ENCODE measurements around the gene FRMD3.

DNA sequence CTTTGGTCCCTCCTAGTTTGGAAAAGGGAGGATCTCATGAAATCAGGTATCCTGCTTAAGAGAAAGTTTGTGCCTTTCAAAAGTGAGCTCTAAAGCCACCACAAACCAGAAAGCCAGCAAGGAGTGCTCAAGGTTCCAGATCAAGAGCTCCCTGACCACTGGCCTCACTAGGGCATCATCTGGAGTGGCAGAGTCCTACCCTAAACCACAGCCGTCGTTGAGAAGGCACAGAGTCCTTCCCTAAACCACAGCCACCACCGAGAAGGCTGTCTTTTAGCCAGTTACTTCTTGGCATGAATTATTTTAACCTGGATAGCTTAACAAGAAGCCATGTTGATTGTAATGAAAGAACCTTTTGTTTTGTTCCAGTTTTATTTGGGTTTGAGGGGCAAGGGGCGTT, 102.9 kb downstream of the FRMD3 start:
- TF ChIP-seq, protein P1, sequence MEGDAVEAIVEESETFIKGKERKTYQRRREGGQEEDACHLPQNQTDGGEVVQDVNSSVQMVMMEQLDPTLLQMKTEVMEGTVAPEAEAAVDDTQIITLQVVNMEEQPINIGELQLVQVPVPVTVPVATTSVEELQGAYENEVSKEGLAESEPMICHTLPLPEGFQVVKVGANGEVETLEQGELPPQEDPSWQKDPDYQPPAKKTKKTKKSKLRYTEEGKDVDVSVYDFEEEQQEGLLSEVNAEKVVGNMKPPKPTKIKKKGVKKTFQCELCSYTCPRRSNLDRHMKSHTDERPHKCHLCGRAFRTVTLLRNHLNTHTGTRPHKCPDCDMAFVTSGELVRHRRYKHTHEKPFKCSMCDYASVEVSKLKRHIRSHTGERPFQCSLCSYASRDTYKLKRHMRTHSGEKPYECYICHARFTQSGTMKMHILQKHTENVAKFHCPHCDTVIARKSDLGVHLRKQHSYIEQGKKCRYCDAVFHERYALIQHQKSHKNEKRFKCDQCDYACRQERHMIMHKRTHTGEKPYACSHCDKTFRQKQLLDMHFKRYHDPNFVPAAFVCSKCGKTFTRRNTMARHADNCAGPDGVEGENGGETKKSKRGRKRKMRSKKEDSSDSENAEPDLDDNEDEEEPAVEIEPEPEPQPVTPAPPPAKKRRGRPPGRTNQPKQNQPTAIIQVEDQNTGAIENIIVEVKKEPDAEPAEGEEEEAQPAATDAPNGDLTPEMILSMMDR (IDR thresholded peaks at IDR 0.05): no peak
- TF ChIP-seq ZNF232 (CRISPR knock-in tag; IDR thresholded peaks at IDR 0.05) (no peak), ETV6 (CRISPR knock-in tag; IDR thresholded peaks at IDR 0.05) (no peak), NR1H2 (CRISPR knock-in tag; IDR thresholded peaks at IDR 0.05) (no peak), ARID4B (CRISPR knock-in tag; IDR thresholded peaks at IDR 0.05; ENCODE audit: borderline replicate concordance) (no peak), TEAD4 (CRISPR knock-in tag; IDR thresholded peaks at IDR 0.05) (no peak), AFF4 (CRISPR knock-in tag; IDR thresholded peaks at IDR 0.05; ENCODE audit: borderline replicate concordance) (no peak), ESRRA (CRISPR knock-in tag; IDR thresholded peaks at IDR 0.05; ENCODE audit: borderline replicate concordance) (no peak), NR2C2 (CRISPR knock-in tag; IDR thresholded peaks at IDR 0.05) (no peak)
- TF ChIP-seq, protein P2, sequence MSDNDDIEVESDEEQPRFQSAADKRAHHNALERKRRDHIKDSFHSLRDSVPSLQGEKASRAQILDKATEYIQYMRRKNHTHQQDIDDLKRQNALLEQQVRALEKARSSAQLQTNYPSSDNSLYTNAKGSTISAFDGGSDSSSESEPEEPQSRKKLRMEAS (CRISPR knock-in tag; IDR thresholded peaks at IDR 0.05): no peak

Measured in WTC11 (cell line).